ENCODE measurements around the gene HCRT. TPM values are rescaled to one million over a fixed set of nuclear protein-coding genes. Genes with fewer than 3 reads are reported as not detected.
A peak's percentile ranks its signal among the peaks of the same experiment; 100 is the strongest.

HCRT gene
- total and polyA plus RNA-seq, 2 of the 8 experiments (the other 6 are each of a cell fraction or from before 2014, with no cell fraction given) = not detected

GRCh38 chr17:42179911-42180410, 5.3 kb downstream of the HCRT start (continued):
- TF ChIP-seq SIN3A (conservative IDR thresholded peaks at IDR 0.05 in 1 of 2, IDR thresholded peaks at IDR 0.05 in 1 of 2; ENCODE audit: low read depth in 1 of 2, low read length in 2 of 2) = peak; percentile 96 to 98
- peak; percentile 60 for TF ChIP-seq SAP30 (IDR thresholded peaks at IDR 0.05; ENCODE audit: insufficient read depth, insufficient replicate concordance, low read length)
- TF ChIP-seq JUN (IDR thresholded peaks at IDR 0.05; ENCODE audit: low read depth, low read length) = no peak
- no peak for TF ChIP-seq MAFK (IDR thresholded peaks at IDR 0.05; ENCODE audit: low read depth, low read length)
- no peak for TF ChIP-seq GTF2F1 (IDR thresholded peaks at IDR 0.05; ENCODE audit: borderline replicate concordance, low read depth, low read length)
- TF ChIP-seq SP4 (IDR thresholded peaks at IDR 0.05; ENCODE audit: low read length) = no peak
- TF ChIP-seq CTCF (IDR thresholded peaks at IDR 0.05; ENCODE audit: control extremely low read depth in 1 of 3, insufficient read depth in 1 of 3, low read depth in 1 of 3, low read length in 3 of 3) = no peak
- TF ChIP-seq BRCA1 (IDR thresholded peaks at IDR 0.05; ENCODE audit: low read depth, low read length) = no peak
- peak; percentile 55; the same call in 1 of the 2 replicates for TF ChIP-seq TEAD4 (IDR thresholded peaks at IDR 0.05; ENCODE audit: low read depth, low read length)

Data from H1 (cell line).